NK-92 treated with Interleukin-12 subunit alpha and Interleukin-12 subunit beta, amount 100 ng/mL, for 24 hours (cell line): ENCODE measurements around the gene UTS2.

Experiments
- DNase-seq: peaks from one replicate; lab custom pipeline; 2025; lab: John Stamatoyannopoulos, UW

Gene UTS2

GRCh38 chr1:7863756-7864328 is 11.0 kb upstream of the UTS2 start:
- DNase-seq = no peak

- DNase-seq = no peak
These were observed 9.6 kb upstream of the UTS2 start for GRCh38 chr1:7862211-7863060.

- DNase-seq = no peak
These were observed 8.6 kb upstream of the UTS2 start for GRCh38 chr1:7861452-7861851.

DNA sequence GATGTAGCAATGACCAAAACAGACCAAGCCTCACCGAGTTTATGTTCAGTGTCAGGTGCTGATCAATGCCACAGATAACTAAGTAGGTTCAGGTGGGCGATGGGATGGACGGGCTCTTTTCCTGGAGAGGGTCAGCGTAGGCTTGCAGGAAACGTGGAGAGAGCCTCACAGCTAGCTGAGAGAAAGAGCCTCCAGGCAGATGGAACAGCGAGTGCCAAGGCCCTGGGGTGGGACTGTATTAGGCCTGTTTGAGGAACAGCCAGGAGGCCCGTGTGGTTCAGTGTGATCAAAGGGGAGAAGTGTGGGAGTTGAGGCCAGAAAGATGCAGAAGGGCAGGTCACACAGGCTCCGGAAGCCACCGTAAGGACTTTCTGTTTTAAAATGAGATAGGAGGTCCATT is 7.3 kb upstream of the UTS2 start:
- no peak for DNase-seq

DNA sequence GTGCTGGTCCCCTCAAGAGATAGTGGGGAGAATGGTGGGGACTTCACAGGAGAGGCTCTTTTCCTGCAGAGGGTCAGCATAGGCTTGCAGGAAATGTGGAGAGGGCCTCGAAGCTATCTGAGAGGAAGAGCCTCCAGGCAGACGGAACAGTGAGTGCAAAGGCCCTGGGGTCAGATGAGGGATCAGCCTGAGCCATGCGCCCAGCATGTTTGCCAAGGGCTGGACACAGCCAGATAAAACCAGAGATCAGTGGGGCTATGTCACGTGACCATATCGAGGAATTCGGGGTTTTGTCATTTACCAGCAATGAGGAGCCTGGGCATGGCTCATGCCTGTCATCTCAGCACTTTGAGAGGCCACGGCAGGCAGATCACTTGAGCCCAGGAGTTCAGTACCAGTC is 6.5 kb upstream of the UTS2 start:
- no peak for DNase-seq

GRCh38 chr1:7857985-7858384 is 5.1 kb upstream of the UTS2 start:
- DNase-seq = no peak

GRCh38 chr1:7857000-7857399 is 4.1 kb upstream of the UTS2 start:
- no peak for DNase-seq

GRCh38 chr1:7856345-7856744 is 3.5 kb upstream of the UTS2 start:
- DNase-seq = no peak

GRCh38 chr1:7853684-7854026 is 790 bp upstream of the UTS2 start:
- no peak for DNase-seq

DNA sequence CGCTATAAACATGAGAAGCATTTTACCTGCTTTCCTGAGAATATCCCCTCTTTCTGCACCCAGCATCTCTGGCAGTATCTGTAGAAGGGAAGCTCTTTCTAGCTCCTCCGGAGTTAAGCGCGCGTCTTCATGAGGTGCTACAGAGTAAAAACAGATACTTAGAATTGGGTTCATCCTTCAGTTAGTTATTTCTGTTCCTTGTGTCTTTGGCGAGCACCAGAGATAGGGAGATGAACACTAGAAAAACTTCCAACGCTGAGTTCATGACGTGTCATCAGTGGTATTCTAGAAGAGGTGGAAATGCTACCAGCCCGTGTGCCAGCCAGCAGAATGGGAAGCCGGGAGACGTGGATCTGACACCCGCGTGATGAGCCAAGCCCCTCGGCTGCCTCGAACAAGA is 2.1 kb downstream of the UTS2 start:
- DNase-seq = no peak

GRCh38 chr1:7847599-7847998 is 5.3 kb downstream of the UTS2 start:
- no peak for DNase-seq

DNA sequence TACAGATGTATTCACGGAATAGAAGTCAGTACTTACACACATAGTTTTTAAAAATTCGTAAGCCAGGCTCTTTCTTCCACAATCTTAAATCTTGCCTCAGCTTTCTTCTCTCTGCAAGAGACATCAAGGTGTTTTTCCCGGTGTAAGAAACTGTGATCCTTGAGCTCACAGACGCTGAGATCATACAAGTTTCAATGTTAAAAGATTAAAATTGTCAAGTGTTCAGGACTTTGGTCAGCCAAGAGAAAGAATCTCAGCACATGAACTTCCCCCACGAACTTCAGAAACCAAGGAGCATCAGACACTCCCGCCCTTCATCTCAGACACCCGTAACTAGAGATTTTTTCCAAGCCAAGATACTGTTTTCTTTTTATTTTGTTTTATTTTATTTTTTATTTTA is 6.2 kb downstream of the UTS2 start:
- no peak for DNase-seq

DNA sequence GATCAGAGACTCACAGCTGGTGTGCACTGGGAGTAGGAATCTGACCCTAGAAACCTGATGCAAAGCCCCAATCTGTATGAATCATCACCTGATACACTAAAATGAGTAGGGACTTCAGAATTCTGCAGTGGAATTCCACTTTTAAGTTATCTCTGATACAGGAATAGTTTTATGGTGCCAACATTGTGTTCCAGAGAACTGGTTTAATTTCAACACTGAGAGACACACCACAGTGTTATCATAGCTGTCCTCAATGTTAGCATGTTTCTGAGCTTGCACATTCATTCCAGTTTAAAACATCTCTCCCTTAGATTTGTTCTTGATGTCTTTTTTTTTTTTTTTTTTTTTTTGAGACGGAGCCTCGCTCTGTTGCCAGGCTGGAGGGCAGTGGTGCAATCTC is 7.1 kb downstream of the UTS2 start:
- no peak for DNase-seq

DNA sequence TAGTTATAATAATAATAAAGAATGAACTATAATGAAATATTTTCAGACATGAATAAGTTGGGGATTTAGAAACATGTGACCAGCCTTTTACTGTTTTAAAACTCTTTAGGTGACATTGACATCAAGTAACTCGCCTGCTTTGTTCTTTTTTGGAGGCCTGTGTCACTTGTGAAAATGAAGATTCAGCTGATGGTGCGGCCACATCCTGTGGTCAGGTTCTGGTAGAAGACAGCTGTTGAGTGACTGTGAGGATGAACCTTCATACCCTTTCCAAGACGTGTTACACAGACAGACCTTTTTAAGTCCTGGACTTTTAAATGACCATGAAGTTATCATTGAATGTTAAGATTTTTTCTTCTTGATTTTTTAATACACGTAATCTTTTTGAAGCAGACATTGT is 10.3 kb downstream of the UTS2 start:
- DNase-seq = no peak

DNA sequence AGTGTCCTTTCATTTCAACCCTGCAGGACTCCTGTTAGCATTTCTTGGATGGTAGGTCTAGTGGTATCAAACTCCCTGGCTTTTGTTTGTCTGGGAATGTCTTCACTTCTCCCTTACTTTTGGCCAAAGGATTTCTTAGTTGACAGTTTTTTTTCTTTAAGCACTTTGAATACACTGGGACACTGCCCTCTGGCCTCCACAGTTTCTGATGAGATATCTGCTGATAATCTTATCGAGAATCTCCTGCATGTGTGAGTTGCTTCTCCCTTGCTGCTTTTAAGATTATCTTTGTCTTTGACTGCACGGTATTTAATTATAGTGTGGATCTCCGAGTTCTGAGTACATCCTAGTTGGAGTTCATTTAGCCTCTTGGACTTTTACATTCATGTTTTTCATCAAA is 13.3 kb downstream of the UTS2 start:
- no peak for DNase-seq

DNA sequence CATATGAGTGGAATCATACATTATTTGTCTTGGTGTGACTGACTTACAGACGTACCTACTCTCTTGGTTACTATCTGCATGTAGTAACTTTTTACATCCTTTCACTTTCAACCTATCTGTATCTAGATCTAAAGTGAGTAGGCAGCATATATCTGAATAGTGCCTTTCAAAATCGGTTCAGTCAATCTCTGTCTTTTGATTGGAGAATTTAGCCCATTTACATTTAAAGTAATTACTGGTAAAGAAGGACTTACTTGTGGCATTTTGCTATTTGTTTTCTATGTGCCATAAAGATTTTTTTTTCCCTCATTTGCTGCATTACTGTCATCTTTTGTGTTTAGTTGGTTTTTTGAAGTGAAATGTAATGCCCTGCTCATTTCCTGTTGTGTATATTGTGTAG is 14.2 kb downstream of the UTS2 start:
- no peak for DNase-seq

DNA sequence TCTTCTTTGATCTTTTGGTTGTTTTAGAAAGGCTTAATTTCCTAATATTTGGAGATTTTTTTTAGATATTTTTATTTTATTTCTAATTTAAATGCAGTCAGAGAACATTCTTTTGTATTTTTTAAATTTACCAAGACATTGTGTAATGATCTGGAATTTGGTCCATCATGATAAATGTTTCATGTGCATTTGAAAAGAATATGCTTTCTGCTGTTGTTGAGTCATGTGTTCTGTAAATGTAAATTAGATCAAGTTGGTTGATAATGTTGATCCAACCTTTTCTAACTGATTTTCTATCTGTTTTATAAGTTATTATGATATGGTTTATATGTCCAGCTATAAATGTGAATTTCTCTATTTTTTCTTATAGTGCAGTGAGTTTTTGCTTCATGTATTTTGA is 19.8 kb downstream of the UTS2 start:
- DNase-seq = no peak

DNA sequence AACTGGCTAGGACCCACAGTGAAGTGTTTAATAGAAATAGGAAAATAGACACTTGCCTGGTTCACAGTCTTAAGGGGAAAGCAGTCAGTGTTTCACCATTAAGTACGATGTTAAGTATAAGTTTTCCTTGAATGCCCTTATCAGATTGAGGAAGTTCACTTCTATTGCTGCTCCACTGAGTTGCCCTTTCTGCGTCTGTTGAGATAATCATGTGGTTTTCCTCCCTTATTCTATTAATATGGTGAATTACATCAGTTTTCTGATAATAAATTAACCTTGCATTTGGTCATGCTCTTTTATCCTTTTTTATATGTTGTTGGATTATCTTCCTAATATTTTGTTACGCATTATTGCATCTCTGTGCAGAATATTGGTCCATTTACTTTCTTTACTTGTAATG is 21.4 kb downstream of the UTS2 start:
- no peak for DNase-seq

GRCh38 chr1:7827126-7827955 is 25.5 kb downstream of the UTS2 start:
- no peak for DNase-seq

GRCh38 chr1:7826363-7826762 is 26.5 kb downstream of the UTS2 start:
- DNase-seq = no peak

DNA sequence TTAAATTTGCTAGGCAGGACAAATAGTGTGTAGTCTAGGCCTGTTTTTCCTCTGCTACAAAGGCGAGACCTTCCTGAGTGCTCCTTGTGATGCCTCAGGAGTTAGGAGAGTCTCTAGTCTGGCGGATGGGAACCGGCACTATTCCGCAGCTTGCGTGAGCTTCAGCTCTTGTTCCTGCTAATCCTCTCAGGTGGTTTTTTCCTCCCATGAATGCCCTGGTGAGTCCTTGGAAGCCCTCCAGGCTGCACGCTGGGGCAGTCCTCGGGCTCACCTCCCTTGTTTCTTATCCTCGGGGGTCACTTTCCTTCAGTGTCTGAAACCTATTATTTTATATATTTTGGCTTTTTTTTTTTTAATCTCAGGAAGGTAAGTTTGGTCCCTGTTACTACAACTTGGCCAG is 28.2 kb downstream of the UTS2 start:
- no peak for DNase-seq

- no peak for DNase-seq
These were observed 31.6 kb downstream of the UTS2 start for GRCh38 chr1:7821282-7821681.

GRCh38 chr1:7813677-7814373 is 39.0 kb downstream of the UTS2 start:
- no peak for DNase-seq
